ENCODE results near the gene RPS21. TPM values are rescaled to one million over a fixed set of nuclear protein-coding genes. Genes with fewer than 3 reads are reported as not detected.

RPS21 gene
- total RNA-seq, 4 donors from 2014 or later = 1,167 to 4,037 (median 2,295) TPM

- DNase-seq = no peak
- H3K4me3 ChIP-seq = no peak overlapping the region
- no peaks in the 10 kb centered on the region for H3K27me3 ChIP-seq
- TF ChIP-seq POLR2A (IDR thresholded peaks at IDR 0.05) (no peak), CTCF (IDR thresholded peaks at IDR 0.05 in 4 of 5, conservative IDR thresholded peaks at IDR 0.05 in 1 of 5) (no peak)
- in situ Hi-C loops (cut with MboI; ENCODE audit: low sequenced_read_pairs in 4 of 4) = loop anchor here in 2 of 4 donors (25.0 kb wide), 3 partner anchors 103 to 378 kb away; partner anchors contain the start of gene MTG2 (in 1 of the 2)
- peaks cover 0 to 32% of the 10 kb centered on the region in 2 donors for H3K36me3 ChIP-seq
- no peak overlapping the region for H3K27ac ChIP-seq
- intact Hi-C loops (cut with DNase I; ENCODE audit: low total_unique reads) = no loop called here
- ATAC-seq = no peak
- no peaks in the 10 kb centered on the region for H3K9me3 ChIP-seq
- peaks cover 18 to 21% of the 10 kb centered on the region in 2 donors for H3K4me1 ChIP-seq
These were observed 3.6 kb downstream of the RPS21 start for GRCh38 chr20:62390317-62391164.

GRCh38 chr20:62391165-62392076 lies 4.5 kb downstream of the RPS21 start:
- intact Hi-C loops (cut with DNase I; ENCODE audit: low total_unique reads) (no loop called here), in situ Hi-C loops (cut with MboI; ENCODE audit: low sequenced_read_pairs in 4 of 4) (loop anchor here in 2 of 4 donors (25.0 kb wide), 3 partner anchors 104 to 379 kb away; partner anchors contain the start of gene MTG2 (in 1 of the 2))
- H3K4me1 ChIP-seq = peaks cover 15% of the 10 kb centered on the region in 2 donors
- H3K27ac ChIP-seq = no peak overlapping the region
- DNase-seq (no peak), ATAC-seq (no peak)
- H3K4me3 ChIP-seq = no peak overlapping the region
- H3K9me3 ChIP-seq = no peaks in the 10 kb centered on the region
- TF ChIP-seq POLR2A (IDR thresholded peaks at IDR 0.05) (no peak), CTCF (IDR thresholded peaks at IDR 0.05 in 4 of 5, conservative IDR thresholded peaks at IDR 0.05 in 1 of 5) (no peak)
- peaks cover 0 to 32% of the 10 kb centered on the region in 2 donors for H3K36me3 ChIP-seq
- no peaks in the 10 kb centered on the region for H3K27me3 ChIP-seq

GRCh38 chr20:62392077-62392418 lies 5.1 kb downstream of the RPS21 start:
- intact Hi-C loops (cut with DNase I; ENCODE audit: low total_unique reads) (no loop called here), in situ Hi-C loops (cut with MboI; ENCODE audit: low sequenced_read_pairs in 4 of 4) (loop anchor here in 2 of 4 donors (25.0 kb wide), 3 partner anchors 105 to 380 kb away; partner anchors contain the start of gene MTG2 (in 1 of the 2))
- ATAC-seq = no peak
- Histone ChIP-seq H3K27ac (no peak overlapping the region), H3K36me3 (peaks cover 0 to 32% of the 10 kb centered on the region in 2 donors), H3K27me3 (no peaks in the 10 kb centered on the region), H3K4me1 (peaks cover 15% of the 10 kb centered on the region in 2 donors), H3K4me3 (no peak overlapping the region), H3K9me3 (no peaks in the 10 kb centered on the region)
- TF ChIP-seq CTCF (IDR thresholded peaks at IDR 0.05 in 4 of 5, conservative IDR thresholded peaks at IDR 0.05 in 1 of 5) = no peak
- TF ChIP-seq POLR2A (IDR thresholded peaks at IDR 0.05) = no peak
- DNase-seq = no peak

GRCh38 chr20:62392621-62393334 lies 5.9 kb downstream of the RPS21 start:
- no peak for DNase-seq
- Histone ChIP-seq H3K27ac (no peak overlapping the region), H3K4me3 (no peak overlapping the region), H3K36me3 (peaks cover 0 to 30% of the 10 kb centered on the region in 2 donors), H3K4me1 (peaks cover 10 to 11% of the 10 kb centered on the region in 2 donors), H3K27me3 (no peaks in the 10 kb centered on the region), H3K9me3 (no peaks in the 10 kb centered on the region)
- intact Hi-C loops (cut with DNase I; ENCODE audit: low total_unique reads) (no loop called here), in situ Hi-C loops (cut with MboI; ENCODE audit: low sequenced_read_pairs in 4 of 4) (loop anchor here in 2 of 4 donors (25.0 kb wide), 3 partner anchors 105 to 380 kb away; partner anchors contain the start of gene MTG2 (in 1 of the 2))
- TF ChIP-seq CTCF (IDR thresholded peaks at IDR 0.05 in 4 of 5, conservative IDR thresholded peaks at IDR 0.05 in 1 of 5) (no peak), POLR2A (IDR thresholded peaks at IDR 0.05) (no peak)
- no peak for ATAC-seq

Data from gastrocnemius medialis (tissue), 4 donors.